Choroid plexus epithelial cell (primary cell): ENCODE data around the gene LPP.

Experiments
- DNase-seq: peaks from one replicate; pipeline ENCODE4 v3.0.0-alpha.2; 2010; ENCODE audit warnings: low read depth
- H3K4me3 ChIP-seq: 2 replicates; pipeline ENCODE4 v1.5.1; 2011; ENCODE audit warnings: low read depth, mild to moderate bottlenecking, control low read depth, low read length, moderate library complexity
- CTCF ChIP-seq: conservative IDR thresholded peaks from 2 replicates; pipeline ENCODE4 v1.5.1; 2011; ENCODE audit warnings: low read depth, mild to moderate bottlenecking, control low read depth, inconsistent platforms, low read length, moderate library complexity

The LPP gene

GRCh38 chr3:188403404-188403803 lies 249.4 kb downstream of the LPP start:
- TF ChIP-seq CTCF: no peak
- H3K4me3 ChIP-seq: no peak overlapping the region
- no peak for DNase-seq

- TF ChIP-seq CTCF: no peak
- DNase-seq: no peak
Observed at GRCh38 chr3:188404124-188404523, 250.2 kb downstream of the LPP start.

GRCh38 chr3:188404701-188405100 lies 250.7 kb downstream of the LPP start:
- no peak for DNase-seq
- TF ChIP-seq CTCF: no peak
- no peak overlapping the region for H3K4me3 ChIP-seq

More at GRCh38 chr3:188404124-188404523, 250.2 kb downstream of the LPP start:
- no peak overlapping the region for H3K4me3 ChIP-seq

- no peak for TF ChIP-seq CTCF
- DNase-seq: no peak
- H3K4me3 ChIP-seq: no peak overlapping the region
Observed at GRCh38 chr3:188407158-188407880, 253.4 kb downstream of the LPP start.

GRCh38 chr3:188408831-188409230 lies 254.9 kb downstream of the LPP start:
- no peak overlapping the region for H3K4me3 ChIP-seq
- TF ChIP-seq CTCF: no peak
- no peak for DNase-seq

GRCh38 chr3:188411750-188412149 lies 257.8 kb downstream of the LPP start:
- H3K4me3 ChIP-seq: no peak overlapping the region
- DNase-seq: no peak
- no peak for TF ChIP-seq CTCF

GRCh38 chr3:188415196-188415595 lies 261.2 kb downstream of the LPP start:
- no peak overlapping the region for H3K4me3 ChIP-seq
- TF ChIP-seq CTCF: no peak
- no peak for DNase-seq
